ENCODE data around the gene TRAPPC2L. TPM values are rescaled to one million over a fixed set of nuclear protein-coding genes. Genes with fewer than 3 reads are reported as not detected.

Gene TRAPPC2L
- total RNA-seq, 1 experiment from 2014 or later: 48.8 TPM

GRCh38 chr16:88909431-88910210, 52.7 kb downstream of the TRAPPC2L start:
- DNase-seq (ENCODE audit: low read depth): no peak
- in situ Hi-C loops (cut with HindIII; ENCODE audit: low pct_unique_long_range_greater_than_20kb, low sequenced_read_pairs): no loop called here

- in situ Hi-C loops (cut with HindIII; ENCODE audit: low pct_unique_long_range_greater_than_20kb, low sequenced_read_pairs): no loop called here
- DNase-seq (ENCODE audit: low read depth): no peak
These were observed 53.6 kb downstream of the TRAPPC2L start for GRCh38 chr16:88910284-88911135.

GRCh38 chr16:88911136-88911945, 54.4 kb downstream of the TRAPPC2L start:
- in situ Hi-C loops (cut with HindIII; ENCODE audit: low pct_unique_long_range_greater_than_20kb, low sequenced_read_pairs): no loop called here
- DNase-seq (ENCODE audit: low read depth): no peak

GRCh38 chr16:88911946-88912310, 55.0 kb downstream of the TRAPPC2L start:
- no peak for DNase-seq (ENCODE audit: low read depth)
- in situ Hi-C loops (cut with HindIII; ENCODE audit: low pct_unique_long_range_greater_than_20kb, low sequenced_read_pairs): no loop called here

Other genes with a start within 250 kb of the TRAPPC2L start
- not detected in 2 replicates for gene IL17C, start 218.6 kb upstream of the TRAPPC2L start, total RNA-seq (2014; rRNA removed; shearing (Covaris generic); ENCODE audit: low replicate concordance)
- gene CYBA, start 206.1 kb upstream of the TRAPPC2L start, total RNA-seq (2014; rRNA removed; shearing (Covaris generic); ENCODE audit: low replicate concordance): 520 and 591 TPM in 2 replicates
- 63.3 and 63.6 TPM in 2 replicates for gene MVD, start 194.0 kb upstream of the TRAPPC2L start, total RNA-seq (2014; rRNA removed; shearing (Covaris generic); ENCODE audit: low replicate concordance)
- 0.88 TPM in 1 of 2 replicates, not detected in the other for gene SNAI3, start 170.6 kb upstream of the TRAPPC2L start, total RNA-seq (2014; rRNA removed; shearing (Covaris generic); ENCODE audit: low replicate concordance)
- 24.4 and 27.5 TPM in 2 replicates for gene RNF166, start 150.7 kb upstream of the TRAPPC2L start, total RNA-seq (2014; rRNA removed; shearing (Covaris generic); ENCODE audit: low replicate concordance)
- gene CTU2, start 150.6 kb upstream of the TRAPPC2L start, total RNA-seq (2014; rRNA removed; shearing (Covaris generic); ENCODE audit: low replicate concordance): 26.9 and 36.2 TPM in 2 replicates
- gene PIEZO1, start 71.9 kb upstream of the TRAPPC2L start, total RNA-seq (2014; rRNA removed; shearing (Covaris generic); ENCODE audit: low replicate concordance): 81.1 and 82.0 TPM in 2 replicates
- 23.1 and 24.6 TPM in 2 replicates for gene CDT1, start 53.3 kb upstream of the TRAPPC2L start, total RNA-seq (2014; rRNA removed; shearing (Covaris generic); ENCODE audit: low replicate concordance)
- gene APRT, start 45.2 kb upstream of the TRAPPC2L start, total RNA-seq (2014; rRNA removed; shearing (Covaris generic); ENCODE audit: low replicate concordance): 262 and 321 TPM in 2 replicates
- gene GALNS, start 180 bp upstream of the TRAPPC2L start, total RNA-seq (2014; rRNA removed; shearing (Covaris generic); ENCODE audit: low replicate concordance): 20.8 and 20.9 TPM in 2 replicates
- gene PABPN1L, start 9.5 kb downstream of the TRAPPC2L start, total RNA-seq (2014; rRNA removed; shearing (Covaris generic); ENCODE audit: low replicate concordance): not detected in 2 replicates
- 0.27 TPM in 1 of 2 replicates, not detected in the other for gene CBFA2T3, start 120.1 kb downstream of the TRAPPC2L start, total RNA-seq (2014; rRNA removed; shearing (Covaris generic); ENCODE audit: low replicate concordance)
- 36.5 and 45.4 TPM in 2 replicates for gene ACSF3, start 236.7 kb downstream of the TRAPPC2L start, total RNA-seq (2014; rRNA removed; shearing (Covaris generic); ENCODE audit: low replicate concordance)